B cell (primary cell): ENCODE data around the gene SHH.

ENCODE experiments used
- EZH2 ChIP-seq: IDR thresholded peaks from 2 replicates; pipeline ENCODE4 v1.6.1; 2012; ENCODE audit warnings: borderline replicate concordance, low read depth, mild to moderate bottlenecking, moderate library complexity, low read length; ENCODE audit not compliant: insufficient read depth, poor library complexity, severe bottlenecking
- TF ChIP-seq, protein P1 (sequence below): fragments of 200-600 bp; IDR thresholded peaks from one replicate; pipeline ENCODE4 v1.8.0; 2022; ENCODE audit warnings: antibody characterized with exemption, mild to moderate bottlenecking

DNA sequence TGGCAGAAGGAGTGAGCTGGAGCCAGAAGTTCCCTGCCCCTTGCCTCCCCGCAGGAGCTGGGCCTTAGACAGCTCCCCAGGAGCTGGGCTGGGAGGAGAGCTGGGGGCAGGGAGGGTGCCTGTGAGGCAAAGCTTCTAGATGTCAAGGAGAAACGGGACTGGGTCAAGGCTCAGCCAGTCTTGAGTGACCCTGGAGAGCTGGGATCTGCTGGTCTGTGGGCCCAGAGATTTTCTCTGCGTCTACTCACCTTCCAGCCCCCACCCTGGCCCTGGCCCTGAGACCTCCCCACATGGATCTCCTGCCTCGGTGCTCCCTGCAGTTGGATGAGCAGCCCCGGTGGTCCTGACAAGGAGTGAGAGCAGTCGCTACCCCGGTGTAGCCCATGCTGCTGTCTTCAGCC, 20.3 kb upstream of the SHH start:
- TF ChIP-seq, protein P1, sequence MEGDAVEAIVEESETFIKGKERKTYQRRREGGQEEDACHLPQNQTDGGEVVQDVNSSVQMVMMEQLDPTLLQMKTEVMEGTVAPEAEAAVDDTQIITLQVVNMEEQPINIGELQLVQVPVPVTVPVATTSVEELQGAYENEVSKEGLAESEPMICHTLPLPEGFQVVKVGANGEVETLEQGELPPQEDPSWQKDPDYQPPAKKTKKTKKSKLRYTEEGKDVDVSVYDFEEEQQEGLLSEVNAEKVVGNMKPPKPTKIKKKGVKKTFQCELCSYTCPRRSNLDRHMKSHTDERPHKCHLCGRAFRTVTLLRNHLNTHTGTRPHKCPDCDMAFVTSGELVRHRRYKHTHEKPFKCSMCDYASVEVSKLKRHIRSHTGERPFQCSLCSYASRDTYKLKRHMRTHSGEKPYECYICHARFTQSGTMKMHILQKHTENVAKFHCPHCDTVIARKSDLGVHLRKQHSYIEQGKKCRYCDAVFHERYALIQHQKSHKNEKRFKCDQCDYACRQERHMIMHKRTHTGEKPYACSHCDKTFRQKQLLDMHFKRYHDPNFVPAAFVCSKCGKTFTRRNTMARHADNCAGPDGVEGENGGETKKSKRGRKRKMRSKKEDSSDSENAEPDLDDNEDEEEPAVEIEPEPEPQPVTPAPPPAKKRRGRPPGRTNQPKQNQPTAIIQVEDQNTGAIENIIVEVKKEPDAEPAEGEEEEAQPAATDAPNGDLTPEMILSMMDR = no peak
- TF ChIP-seq EZH2 = no peak
